A673 (cell line): ENCODE measurements around the gene AMTN. TPM values are rescaled to one million over a fixed set of nuclear protein-coding genes. Genes with fewer than 3 reads are reported as not detected.

Experiments used
- BruUV-seq: library from RNA; stranded (reverse); fragments of 400-500 nt; replicated peaks from 2 replicates; lab custom pipeline; 2021; lab: Mats Ljungman, UMichigan
- CTCF ChIA-PET: fragments of 300-600 bp; sonication (Branson Sonifier 250); formaldehyde crosslinking; loops from one replicate; lab custom pipeline; 2022; ENCODE audit warnings: antibody characterized with exemption; lab: Charles Lee
- POLR2A ChIA-PET: fragments of 300-600 bp; sonication (Branson Sonifier 250); formaldehyde crosslinking; loops from one replicate; lab custom pipeline; 2022; ENCODE audit warnings: antibody characterized with exemption; ENCODE audit not compliant: low non-redundant PET; lab: Charles Lee
- DNase-seq: peaks from one replicate; pipeline ENCODE4 v3.0.0-alpha.2; 2015; ENCODE audit warnings: low spot score
- H3K27ac ChIP-seq: fragments of 200-600 bp; sonication (generic); 2 replicates; pipeline ENCODE4 v1.5.1; 2016; ENCODE audit warnings: mixed run types, low read depth, mild to moderate bottlenecking, mixed read lengths, antibody characterized with exemption, low read length; ENCODE audit not compliant: poor library complexity, severe bottlenecking
- H3K27me3 ChIP-seq: fragments of 200-600 bp; sonication (generic); replicated peaks from 2 replicates; pipeline ENCODE4 v1.6.1; 2017; ENCODE audit warnings: mixed run types, low read depth, mild to moderate bottlenecking, mixed read lengths, antibody characterized with exemption, low read length; ENCODE audit not compliant: insufficient read depth, poor library complexity
- H3K36me3 ChIP-seq: fragments of 200-600 bp; sonication (generic); 2 replicates; pipeline ENCODE4 v1.6.1; 2016; ENCODE audit warnings: mixed run types, mild to moderate bottlenecking, mixed read lengths, antibody characterized with exemption, low read length; ENCODE audit not compliant: insufficient read depth, poor library complexity, severe bottlenecking
- H3K4me1 ChIP-seq: fragments of 200-600 bp; sonication (generic); 2 replicates; pipeline ENCODE4 v1.6.1; 2017; ENCODE audit warnings: mixed run types, mild to moderate bottlenecking, mixed read lengths, antibody characterized with exemption, low read length; ENCODE audit not compliant: insufficient read depth, poor library complexity, severe bottlenecking
- H3K4me3 ChIP-seq: fragments of 200-600 bp; sonication (generic); 2 replicates; pipeline ENCODE4 v1.5.1; 2016; ENCODE audit warnings: low read depth, mixed run types, mild to moderate bottlenecking, mixed read lengths, low read length; ENCODE audit not compliant: poor library complexity, severe bottlenecking
- H3K9me3 ChIP-seq: fragments of 200-600 bp; sonication (generic); 2 replicates; pipeline ENCODE4 v1.6.1; 2016; ENCODE audit warnings: mixed run types, low read depth, mild to moderate bottlenecking, mixed read lengths, antibody characterized with exemption, low read length; ENCODE audit not compliant: poor library complexity, severe bottlenecking
- EZH2 ChIP-seq: fragments of 200-600 bp; sonication (generic); IDR thresholded peaks from 2 replicates; pipeline ENCODE4 v1.6.1; 2017; ENCODE audit warnings: borderline replicate concordance, low read depth, mild to moderate bottlenecking, mixed read lengths, antibody characterized with exemption, low read length; ENCODE audit not compliant: poor library complexity, severe bottlenecking
- intact Hi-C: fragments of 100-400 bp; cut with micrococcal nuclease; formaldehyde crosslinking; loops from one replicate; pipeline ENCODE4 v1.10.0; 2022; ENCODE audit not compliant: unreplicated experiment
- total RNA-seq: library from RNA; stranded (reverse); gene quantifications from 2 replicates; pipeline ENCODE4 v1.2.3, GENCODE V29; 2021
- TF ChIP-seq, protein P1 (sequence below): fragments of 300-800, 200-600 bp; sonication (generic); conservative IDR thresholded peaks from 2 replicates; pipeline ENCODE4 v1.5.1; 2017; ENCODE audit warnings: low read depth, mild to moderate bottlenecking, antibody characterized with exemption, low read length, moderate library complexity, mixed read lengths

Gene AMTN
- total RNA-seq, 1 experiment from 2014 or later, result not detected

- no peaks in the 10 kb centered on the region for H3K4me1 ChIP-seq
- H3K4me3 ChIP-seq, result no peak overlapping the region
- H3K27ac ChIP-seq, result no peak overlapping the region
- H3K9me3 ChIP-seq, result no peaks in the 10 kb centered on the region
- H3K36me3 ChIP-seq, result no peaks in the 10 kb centered on the region
- intact Hi-C loops, result no loop called here
- CTCF ChIA-PET, result no interaction called here
- POLR2A ChIA-PET, result no interaction called here
- no peaks in the 10 kb centered on the region for H3K27me3 ChIP-seq
- DNase-seq, result no peak
- no TSS peak for BruUV-seq
- TF ChIP-seq, protein P1, sequence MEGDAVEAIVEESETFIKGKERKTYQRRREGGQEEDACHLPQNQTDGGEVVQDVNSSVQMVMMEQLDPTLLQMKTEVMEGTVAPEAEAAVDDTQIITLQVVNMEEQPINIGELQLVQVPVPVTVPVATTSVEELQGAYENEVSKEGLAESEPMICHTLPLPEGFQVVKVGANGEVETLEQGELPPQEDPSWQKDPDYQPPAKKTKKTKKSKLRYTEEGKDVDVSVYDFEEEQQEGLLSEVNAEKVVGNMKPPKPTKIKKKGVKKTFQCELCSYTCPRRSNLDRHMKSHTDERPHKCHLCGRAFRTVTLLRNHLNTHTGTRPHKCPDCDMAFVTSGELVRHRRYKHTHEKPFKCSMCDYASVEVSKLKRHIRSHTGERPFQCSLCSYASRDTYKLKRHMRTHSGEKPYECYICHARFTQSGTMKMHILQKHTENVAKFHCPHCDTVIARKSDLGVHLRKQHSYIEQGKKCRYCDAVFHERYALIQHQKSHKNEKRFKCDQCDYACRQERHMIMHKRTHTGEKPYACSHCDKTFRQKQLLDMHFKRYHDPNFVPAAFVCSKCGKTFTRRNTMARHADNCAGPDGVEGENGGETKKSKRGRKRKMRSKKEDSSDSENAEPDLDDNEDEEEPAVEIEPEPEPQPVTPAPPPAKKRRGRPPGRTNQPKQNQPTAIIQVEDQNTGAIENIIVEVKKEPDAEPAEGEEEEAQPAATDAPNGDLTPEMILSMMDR, result no peak
Observed at GRCh38 chr4:70564033-70564432, 45.7 kb downstream of the AMTN start.

GRCh38 chr4:70570796-70571195 is 52.4 kb downstream of the AMTN start:
- Histone ChIP-seq H3K4me3 (no peak overlapping the region), H3K36me3 (no peaks in the 10 kb centered on the region), H3K9me3 (no peaks in the 10 kb centered on the region), H3K27ac (no peak overlapping the region), H3K4me1 (no peaks in the 10 kb centered on the region), H3K27me3 (no peaks in the 10 kb centered on the region)
- ChIA-PET POLR2A (no interaction called here), CTCF (interaction anchor here (0.6 kb wide), 1 partner anchor 1165 kb away, joined by 3 read pairs; no protein-coding TSS in a partner anchor)
- no peak for TF ChIP-seq EZH2
- TF ChIP-seq, protein P1, result no peak
- intact Hi-C loops, result no loop called here
- no peak for DNase-seq
- no TSS peak for BruUV-seq

- Histone ChIP-seq H3K9me3 (no peaks in the 10 kb centered on the region), H3K4me3 (no peak overlapping the region), H3K27ac (no peak overlapping the region), H3K4me1 (no peaks in the 10 kb centered on the region), H3K36me3 (no peaks in the 10 kb centered on the region), H3K27me3 (no peaks in the 10 kb centered on the region)
- CTCF ChIA-PET, result no interaction called here
- no peak for DNase-seq
- TF ChIP-seq EZH2, result no peak
- TF ChIP-seq, protein P1, result no peak
- POLR2A ChIA-PET, result no interaction called here
- BruUV-seq, result no TSS peak
- intact Hi-C loops, result no loop called here
Observed at GRCh38 chr4:70571772-70572171, 53.4 kb downstream of the AMTN start.
